H1 (cell line): ENCODE results near the gene PEX16. TPM values are rescaled to one million over a fixed set of nuclear protein-coding genes. Genes with fewer than 3 reads are reported as not detected.

Experiments used
- ASH2L ChIP-seq: fragments of 200-600, 300-600 bp; sonication (generic); IDR thresholded peaks from one replicate; pipeline ENCODE4 v1.7.1; 2017; ENCODE audit warnings: low read length
- EGR1 ChIP-seq: IDR thresholded peaks from 2 replicates; pipeline ENCODE4 v1.6.1; 2011; ENCODE audit warnings: low read depth, low read length, borderline replicate concordance
- FOSL1 ChIP-seq: IDR thresholded peaks from 2 replicates; pipeline ENCODE4 v1.6.1; 2011; ENCODE audit warnings: mild to moderate bottlenecking, low read depth, low read length, moderate library complexity; ENCODE audit not compliant: insufficient read depth
- KDM5A ChIP-seq: fragments of 200-600 bp; IDR thresholded peaks from 2 replicates; pipeline ENCODE4 v1.7.1; 2012; ENCODE audit warnings: mild to moderate bottlenecking, low read length, inconsistent platforms, mixed read lengths
- MAFK ChIP-seq: IDR thresholded peaks from 2 replicates; pipeline ENCODE4 v1.6.1; 2012; ENCODE audit warnings: low read depth, mild to moderate bottlenecking, improper control_type of control experiment, low read length
- RFX5 ChIP-seq: IDR thresholded peaks from 2 replicates; pipeline ENCODE4 v1.6.1; 2011; ENCODE audit warnings: low read depth, low read length, improper control_type of control experiment, borderline replicate concordance
- RXRA ChIP-seq: IDR thresholded peaks from 2 replicates; pipeline ENCODE4 v1.6.1; 2011; ENCODE audit warnings: low read depth, mild to moderate bottlenecking, low read length, moderate library complexity; ENCODE audit not compliant: insufficient read depth
- SP2 ChIP-seq: IDR thresholded peaks from 2 replicates; pipeline ENCODE4 v1.6.1; 2012; ENCODE audit warnings: mild to moderate bottlenecking, low read length, inconsistent platforms
- SUZ12 ChIP-seq: fragments of 200-600 bp; sonication (generic); IDR thresholded peaks from 2 replicates; pipeline ENCODE4 v1.6.1; 2012; ENCODE audit warnings: mild to moderate bottlenecking, inconsistent platforms, low read length, moderate library complexity, mixed read lengths
- TAF1 ChIP-seq: IDR thresholded peaks from 2 replicates; pipeline ENCODE4 v1.6.1; 2011; ENCODE audit warnings: mild to moderate bottlenecking, low read depth, low read length
- polyA plus RNA-seq, 7 experiments: library from polyadenylated mRNA; depleted of rRNA in 3 of 7; stranded (reverse) in 5 of 7; unstranded in 2 of 7; fragments of >200 nt in 5 of 7; fragments of 200-250 nt in 2 of 7; gene quantifications; 1 replicate in 5 of 7; 2 replicates in 1 of 7; 4 replicates in 1 of 7; pipeline versions ENCODE4 v1.2.1 to v1.2.3, GENCODE V29; 2011 to 2013; ENCODE audit warnings: missing spikeins in 2 of 7, mixed read lengths in 2 of 7
- total RNA-seq: library from RNA; stranded (reverse); fragmentation: NEBNext Ultra II Directional; extraction: Animal tissue kit (Norgen Biotek cat#: 25700); gene quantifications from 2 replicates; pipeline ENCODE4 v1.2.1, GENCODE V29; 2021

PEX16 gene
- total and polyA plus RNA-seq, 2 of the 8 experiments (the other 6 are each of a cell fraction or from before 2014, with no cell fraction given), result 29.2 to 36.0 TPM

- TF ChIP-seq TAF1 (no peak), SUZ12 (no peak), FOSL1 (no peak), SP2 (no peak), EGR1 (no peak), KDM5A (no peak), MAFK (no peak), RFX5 (no peak), RXRA (no peak), ASH2L (no peak)
Observed at GRCh38 chr11:45881708-45882368, 35.8 kb downstream of the PEX16 start (continued).
